GM18499 (cell line): ENCODE measurements around the gene AEBP2.

Experiments used
- ATAC-seq: cut with Tn5 transposase; IDR thresholded peaks from one replicate; pipeline ENCODE4 v1.9.1; 2021; ENCODE audit warnings: moderate number of reproducible peaks; ENCODE audit not compliant: insufficient read depth, unreplicated experiment

The AEBP2 gene

DNA sequence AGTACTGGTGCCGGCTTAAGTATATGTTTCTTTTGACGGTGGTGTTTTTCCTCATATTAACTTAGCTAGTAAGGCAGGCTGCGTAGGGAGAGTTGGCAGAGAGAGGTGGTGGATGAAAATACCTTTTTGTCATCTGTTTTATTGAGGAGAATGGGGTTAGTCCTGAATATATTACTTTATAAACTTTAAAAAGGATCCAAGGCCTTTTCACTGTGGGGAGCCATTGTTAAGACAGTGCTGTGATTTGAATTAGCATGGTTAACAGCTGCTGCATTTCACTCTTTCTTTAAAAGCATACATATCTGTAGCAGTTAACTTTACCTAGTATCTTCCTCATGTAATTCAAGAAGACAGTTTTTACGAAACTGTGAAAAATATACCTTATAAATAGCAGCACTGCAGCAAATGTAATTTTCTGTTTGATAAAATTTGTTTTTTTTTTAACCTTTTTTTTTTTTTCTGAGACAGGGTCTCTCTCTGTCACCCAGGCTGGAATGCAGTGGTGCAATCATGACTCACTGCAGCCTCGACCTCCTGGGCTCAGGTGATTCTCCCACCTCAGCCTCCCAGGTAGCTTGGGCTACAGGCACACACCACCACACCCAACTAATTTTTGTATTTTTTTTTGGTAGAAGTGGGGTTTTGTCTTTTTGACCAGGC is 57.1 kb downstream of the AEBP2 start:
- no peak for ATAC-seq

DNA sequence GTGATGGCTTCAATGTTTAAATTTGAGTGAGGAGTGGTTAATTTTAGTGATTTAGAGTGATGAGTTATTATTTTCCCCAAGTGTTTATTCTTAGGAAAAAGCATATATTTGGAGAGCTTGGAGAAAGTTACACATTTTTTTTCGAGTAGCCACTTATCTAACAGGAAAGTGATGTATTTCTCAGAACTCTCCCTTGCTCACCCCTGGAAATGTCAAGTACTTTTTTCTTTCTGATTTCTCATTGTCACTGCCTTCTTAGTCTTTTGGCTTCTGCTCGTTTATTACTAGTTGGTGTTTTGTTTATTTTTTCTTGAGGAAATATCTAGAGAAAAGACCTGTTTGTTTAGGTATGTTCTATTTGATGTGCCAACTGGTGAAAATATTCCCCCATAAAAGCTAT is 58.8 kb downstream of the AEBP2 start:
- ATAC-seq = no peak

DNA sequence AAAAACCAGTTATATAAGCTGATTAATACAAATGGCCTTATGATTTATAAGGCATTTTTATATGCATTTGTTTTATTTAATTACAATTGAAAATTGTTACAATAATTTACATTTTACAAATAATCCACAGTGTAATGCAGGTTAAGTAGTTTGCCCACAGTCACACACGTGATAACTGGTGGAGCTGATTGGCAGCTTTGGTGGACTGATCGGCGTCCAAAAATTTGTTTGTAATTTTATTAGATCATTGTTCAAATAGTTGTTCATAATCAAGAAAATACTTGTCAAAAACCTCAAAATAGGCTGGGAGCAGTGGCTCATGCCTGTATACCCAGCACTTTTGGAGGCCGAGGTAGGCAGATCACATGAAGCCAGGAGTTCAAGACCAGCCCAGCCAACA is 59.7 kb downstream of the AEBP2 start:
- no peak for ATAC-seq

DNA sequence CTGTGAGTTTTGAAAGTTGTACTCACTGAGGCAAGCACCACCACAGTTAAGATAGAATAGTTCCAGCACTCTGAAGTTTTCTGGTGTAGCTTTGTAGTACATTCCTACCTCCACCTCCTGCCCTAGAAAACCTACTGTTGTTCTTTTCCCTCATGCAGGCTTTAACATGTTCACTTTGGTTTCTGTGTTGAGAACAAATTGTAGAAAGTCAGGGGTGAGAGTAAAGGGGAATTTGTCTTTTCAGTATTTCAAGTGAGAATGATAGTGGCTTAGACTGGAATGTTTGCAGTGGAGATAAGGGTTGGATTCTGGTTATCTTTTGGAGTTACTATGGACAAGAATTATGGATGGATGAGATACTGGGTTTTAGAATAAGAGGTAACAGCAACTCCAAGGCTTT is 67.2 kb downstream of the AEBP2 start:
- no peak for ATAC-seq

DNA sequence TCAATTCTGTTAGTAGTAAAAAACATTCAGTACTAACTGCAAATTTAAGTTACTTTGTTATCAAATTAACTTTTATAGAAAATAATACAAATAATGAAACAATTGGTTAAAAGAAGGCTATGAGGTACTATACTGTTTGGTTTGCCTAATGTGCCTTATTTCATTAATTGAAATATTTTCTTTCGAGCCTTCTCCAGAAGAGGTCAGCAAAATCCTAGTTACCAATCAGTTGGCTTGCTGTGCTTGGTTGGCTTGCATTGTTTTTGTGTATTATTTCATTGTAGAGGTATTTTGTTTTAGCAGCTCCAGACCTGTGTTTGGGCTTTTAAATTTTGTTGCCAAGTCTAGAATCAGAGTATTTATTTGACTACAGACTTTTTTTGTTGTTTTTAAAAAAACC is 68.5 kb downstream of the AEBP2 start:
- ATAC-seq = no peak

DNA sequence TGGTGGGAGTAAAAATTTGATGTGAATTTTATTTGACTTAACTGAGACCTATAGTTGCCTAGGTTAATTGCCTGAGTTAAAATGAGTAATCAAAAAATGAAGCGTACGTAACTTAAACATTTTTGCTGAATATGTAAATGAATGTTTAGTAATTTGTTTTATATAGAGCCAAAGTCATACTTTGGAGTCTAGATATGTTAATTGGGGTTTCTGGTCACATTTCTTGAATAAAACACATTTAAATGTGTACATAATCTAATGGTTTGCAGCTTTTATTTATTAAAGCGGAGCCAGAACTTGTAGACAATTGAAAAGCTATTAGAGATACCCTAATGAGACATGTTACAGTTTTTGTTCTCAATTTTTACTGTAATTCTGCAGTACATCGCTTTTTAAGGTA is 71.2 kb downstream of the AEBP2 start:
- no peak for ATAC-seq

DNA sequence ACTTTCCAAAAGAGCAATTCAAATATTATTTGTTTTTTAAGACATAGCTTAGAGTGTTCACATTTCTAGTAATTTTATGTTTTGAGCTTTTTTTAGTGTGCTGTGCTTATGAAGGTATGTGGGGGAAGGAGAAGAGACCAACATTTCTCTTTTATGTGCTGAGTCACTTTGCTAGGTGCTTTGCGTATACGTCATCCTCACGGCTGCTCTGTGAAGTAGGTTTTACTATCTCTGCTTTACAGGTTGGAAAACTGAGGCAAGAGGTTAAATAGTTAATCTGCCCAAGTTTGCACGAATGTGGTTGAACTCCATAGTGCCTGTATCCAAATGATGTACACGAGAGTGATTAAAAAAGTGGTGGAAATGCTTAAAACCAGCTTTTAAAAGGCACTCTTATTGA is 75.9 kb downstream of the AEBP2 start:
- ATAC-seq = no peak

DNA sequence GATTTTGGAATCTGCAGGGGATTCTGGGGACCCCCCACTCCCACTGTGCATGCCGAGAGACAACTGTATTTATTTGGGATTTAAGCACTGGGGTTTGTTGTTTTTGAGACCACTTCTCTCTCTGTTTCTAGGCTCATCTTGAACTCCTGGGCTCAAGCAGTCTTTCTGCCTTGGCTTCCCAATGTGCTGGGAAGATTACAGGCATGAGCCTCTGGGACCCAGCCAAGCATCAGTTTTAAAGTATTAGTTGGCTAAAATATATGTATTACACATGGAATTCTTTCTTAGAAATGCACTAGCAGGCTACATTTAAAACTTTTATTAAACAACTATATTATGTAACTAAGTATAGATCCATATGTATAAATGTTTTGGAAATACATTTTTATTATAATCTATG is 78.3 kb downstream of the AEBP2 start:
- no peak for ATAC-seq

DNA sequence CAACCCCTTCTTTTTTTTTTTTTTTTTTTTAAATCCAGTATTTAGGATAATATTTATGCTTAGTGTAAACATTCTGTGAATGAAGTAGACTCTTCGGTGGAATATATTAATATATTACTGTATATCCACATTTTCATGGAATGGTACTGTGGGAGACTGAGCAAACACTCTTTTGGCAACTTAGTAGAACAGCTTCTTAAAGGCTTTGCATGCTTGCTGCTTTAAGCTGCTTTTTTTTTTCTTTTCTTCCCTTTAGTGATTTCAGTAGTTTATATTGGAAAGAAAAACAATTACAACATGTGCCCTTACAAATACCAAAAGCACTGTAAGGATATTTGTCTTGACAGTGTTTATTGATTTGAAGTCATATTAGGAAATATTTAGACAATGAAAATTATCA is 78.9 kb downstream of the AEBP2 start:
- no peak for ATAC-seq

DNA sequence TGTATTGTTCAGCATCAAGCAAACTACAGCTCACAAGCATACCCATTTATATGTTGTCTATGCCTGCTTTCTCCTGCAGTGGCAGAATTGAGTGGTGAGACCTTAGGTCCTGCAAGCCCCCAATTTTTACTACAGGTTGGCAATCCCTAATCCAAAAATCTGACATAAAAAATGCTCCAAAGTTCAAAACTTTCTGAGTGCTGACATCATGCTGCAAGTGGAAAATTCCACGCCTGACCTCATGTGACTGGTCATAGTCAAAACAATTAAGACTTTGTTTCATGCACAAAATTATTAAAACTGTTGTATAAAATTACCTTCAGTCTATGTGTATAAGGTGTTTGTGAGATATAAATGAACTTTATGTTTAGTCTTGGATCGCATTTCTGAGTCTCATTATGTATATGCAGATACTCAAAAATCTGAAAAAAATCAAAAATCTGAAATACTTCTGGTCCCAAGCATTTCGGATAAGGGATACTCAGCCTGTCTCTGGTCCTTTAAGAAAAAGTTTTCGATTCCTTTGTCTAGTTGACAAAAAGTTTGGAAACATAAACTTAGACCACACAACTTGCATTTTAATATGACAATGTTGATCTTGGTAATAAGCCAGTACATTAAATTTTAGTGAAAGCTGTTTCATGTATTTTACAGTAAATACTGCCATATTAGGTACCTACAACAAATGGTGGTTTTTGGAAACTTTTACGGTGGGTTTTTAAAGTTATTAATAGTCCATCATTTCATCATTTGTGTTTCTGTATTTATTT is 81.5 kb downstream of the AEBP2 start:
- ATAC-seq = no peak

DNA sequence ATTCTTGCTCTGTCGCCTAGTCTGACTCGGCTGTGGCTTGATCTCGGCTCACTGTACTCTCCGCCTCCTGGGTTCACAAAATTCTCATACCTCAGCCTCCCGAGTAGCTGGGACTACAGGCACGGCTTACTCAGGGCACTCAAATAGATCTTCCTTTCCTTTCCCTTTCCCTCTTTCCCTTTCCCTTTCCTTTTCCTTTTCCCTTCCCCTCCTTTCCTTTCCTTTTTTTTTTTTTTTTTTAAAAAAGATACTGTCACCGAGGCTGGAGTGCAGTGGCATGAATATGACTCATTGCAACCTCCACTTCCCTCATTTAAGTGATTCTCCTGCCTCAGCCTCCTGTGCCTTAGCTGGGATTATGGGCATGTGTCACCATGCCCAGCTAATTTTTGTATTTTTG is 86.0 kb downstream of the AEBP2 start:
- no peak for ATAC-seq

DNA sequence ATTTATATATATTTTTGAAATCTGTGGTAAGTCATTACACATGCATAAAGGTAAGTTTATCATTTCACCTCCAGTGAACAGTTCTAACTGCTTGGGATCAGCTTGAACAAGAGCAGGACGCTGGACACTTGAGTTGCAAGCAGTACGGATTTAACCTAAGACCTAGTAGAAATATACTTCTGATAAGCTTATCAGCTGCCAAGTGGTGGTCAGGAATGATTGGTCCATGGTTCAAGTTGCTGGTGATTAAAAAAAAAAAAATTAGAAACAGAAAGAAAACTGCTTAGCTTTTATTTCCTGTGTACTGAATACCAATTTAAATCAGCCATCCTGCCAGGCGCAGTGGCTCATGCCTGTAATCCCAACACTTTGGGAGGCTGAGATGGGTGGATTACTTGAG is 88.6 kb downstream of the AEBP2 start:
- no peak for ATAC-seq

DNA sequence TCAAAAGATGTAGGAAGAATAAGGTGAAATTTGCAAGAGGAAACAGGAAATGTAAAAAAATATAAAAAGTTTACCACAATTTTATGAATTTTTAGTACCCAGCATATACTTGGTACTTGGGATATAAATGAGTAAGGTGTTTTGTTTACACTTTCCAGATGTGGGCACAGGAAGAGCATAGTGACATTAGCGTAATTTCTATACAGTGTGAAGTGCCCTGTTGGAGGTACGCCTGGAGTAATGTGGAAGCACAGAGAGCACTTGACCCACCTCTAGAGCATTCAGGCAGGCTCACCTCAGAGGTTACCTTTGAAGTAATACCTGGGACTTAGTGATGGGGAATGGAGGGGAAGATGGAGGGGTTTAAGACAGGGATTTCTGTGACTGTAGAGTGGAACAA is 89.5 kb downstream of the AEBP2 start:
- no peak for ATAC-seq

DNA sequence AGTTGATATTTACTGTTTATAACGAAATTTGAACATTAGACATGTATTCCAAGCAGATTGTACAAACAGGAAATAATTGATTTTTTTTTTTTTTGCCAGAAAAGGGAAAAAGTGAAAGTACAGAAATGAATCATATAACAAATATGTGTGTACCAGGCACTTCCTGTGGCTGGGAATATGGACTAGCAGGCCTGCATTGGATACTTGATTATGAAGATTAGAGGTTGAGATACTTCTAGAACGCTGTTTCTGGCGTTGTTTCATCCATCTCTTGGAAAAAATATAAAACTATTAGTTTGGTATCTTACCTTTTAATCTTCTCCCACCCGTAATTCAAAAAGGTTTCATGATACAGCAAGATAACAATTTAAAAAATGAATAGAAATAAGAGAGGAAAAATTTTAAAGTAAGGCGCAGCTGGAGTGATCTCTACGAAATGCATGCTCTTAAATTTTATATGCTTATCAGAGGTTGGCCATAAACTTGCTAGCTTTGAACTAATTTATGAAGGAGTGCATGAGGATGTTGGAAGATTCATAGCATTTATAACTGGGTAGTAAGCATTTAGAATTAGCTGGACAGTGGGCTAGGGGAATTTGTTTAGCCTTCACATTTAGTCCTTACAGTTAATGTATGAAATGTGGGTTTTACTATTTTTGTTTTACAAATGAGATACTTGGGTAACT is 90.8 kb downstream of the AEBP2 start:
- ATAC-seq = no peak

DNA sequence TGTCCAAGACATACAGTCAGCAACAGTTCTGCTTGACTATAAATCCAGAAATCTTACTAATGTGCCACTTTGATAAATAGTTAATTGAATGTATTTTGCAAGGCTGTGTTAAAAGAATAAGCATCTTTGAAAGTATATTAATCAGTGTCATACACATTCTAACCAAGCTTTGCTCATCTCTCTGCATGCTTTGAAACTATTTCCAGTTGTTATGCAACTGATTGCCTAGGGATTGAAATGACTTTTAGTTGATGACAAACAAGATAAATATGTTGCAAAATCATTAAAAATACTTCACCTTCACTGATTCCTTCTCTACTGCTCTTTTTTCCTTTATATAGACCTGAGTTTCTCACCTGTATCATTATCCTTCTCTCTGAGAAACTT is 91.3 kb downstream of the AEBP2 start:
- no peak for ATAC-seq

DNA sequence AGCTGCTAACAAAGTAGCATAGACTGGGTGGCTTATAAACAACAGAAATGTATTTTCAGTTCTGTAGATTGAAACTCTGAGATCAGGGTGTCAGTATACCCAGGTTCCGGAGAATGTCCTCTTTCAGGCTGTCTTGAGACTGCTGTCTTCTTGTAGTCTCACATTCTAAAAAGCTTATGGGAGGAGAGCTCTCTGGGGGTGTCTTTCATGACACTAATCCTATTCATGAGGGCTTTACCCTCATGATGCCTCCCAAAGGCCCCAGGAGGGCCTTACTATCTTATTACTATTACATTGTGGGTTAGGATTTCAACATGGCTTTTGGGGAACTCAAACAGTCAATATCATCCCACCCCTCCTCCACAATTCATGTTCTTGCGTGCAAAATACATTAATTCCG is 94.3 kb downstream of the AEBP2 start:
- ATAC-seq = no peak

DNA sequence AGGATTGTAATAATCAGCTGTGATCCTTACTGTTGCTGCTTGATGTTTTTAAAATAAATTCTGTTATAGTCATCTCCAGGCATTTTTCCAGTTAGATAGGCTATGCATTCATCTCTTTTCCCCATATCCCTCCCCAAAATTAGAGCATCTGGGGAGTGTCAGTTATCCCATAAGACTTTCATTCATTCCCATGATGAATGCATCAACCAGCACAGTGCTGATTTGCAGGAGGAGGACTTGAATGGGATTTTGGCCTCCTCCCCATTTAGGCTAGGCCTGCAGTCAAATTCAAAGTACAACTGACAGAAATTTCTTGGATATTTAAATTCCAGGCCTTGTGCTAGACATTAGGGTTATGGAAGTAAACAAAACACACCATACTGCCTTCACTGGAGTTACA is 99.8 kb downstream of the AEBP2 start:
- ATAC-seq = no peak

DNA sequence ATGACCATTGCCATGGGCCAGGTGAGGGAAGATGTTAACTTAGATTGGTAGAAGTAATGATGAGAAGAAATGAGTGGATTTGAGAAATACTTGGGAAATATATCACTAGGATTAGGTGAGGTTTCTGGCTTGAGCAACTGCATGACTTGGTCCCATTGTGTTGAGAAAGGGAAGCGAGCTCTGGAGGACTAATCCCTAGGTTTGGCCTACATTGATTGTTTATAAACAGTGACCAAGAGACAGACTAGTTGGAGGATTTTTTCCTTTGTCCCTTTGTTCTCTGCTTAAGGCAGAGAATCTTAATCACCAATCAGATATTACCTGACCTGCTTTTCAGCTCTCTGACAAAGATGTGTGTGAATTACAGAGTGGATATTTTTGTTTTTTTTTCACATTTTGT is 100.5 kb downstream of the AEBP2 start:
- ATAC-seq = no peak

DNA sequence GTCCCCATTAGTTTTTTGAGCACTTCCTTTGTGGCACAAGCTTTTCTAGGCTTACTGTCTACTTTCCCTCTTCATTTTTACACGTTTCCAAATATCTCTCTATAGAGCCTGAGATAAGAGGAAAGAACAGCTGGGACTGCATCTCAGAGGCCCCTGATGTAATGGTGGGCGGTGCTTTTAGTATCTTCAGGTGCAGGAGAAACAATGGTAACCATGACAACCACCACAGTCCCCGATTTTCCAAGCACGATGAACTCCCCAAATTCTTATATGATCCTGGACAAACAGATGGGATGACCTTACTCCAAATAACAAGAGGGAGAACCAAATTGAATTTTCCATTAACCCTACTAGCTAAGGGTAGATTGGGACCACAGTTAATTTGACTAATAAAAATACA is 103.3 kb downstream of the AEBP2 start:
- no peak for ATAC-seq

DNA sequence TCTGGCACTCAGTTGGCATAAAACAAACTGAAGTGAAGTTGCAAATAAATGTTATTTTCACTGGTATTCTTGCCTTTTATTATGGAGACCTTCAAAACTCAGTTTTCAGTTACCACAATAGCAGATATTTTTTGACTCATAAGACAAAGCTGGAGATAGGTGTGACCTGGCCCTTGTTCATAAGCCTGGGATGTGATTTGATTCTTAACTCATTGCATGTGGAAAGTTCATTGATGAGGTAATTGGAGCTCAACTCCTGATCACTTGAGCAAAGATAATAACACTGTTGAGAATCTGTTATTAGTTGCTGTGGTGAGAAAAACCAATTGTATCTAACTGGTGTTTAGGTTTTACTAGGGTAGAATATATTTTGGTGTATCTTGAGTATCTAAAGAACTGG is 105.1 kb downstream of the AEBP2 start:
- ATAC-seq = no peak

DNA sequence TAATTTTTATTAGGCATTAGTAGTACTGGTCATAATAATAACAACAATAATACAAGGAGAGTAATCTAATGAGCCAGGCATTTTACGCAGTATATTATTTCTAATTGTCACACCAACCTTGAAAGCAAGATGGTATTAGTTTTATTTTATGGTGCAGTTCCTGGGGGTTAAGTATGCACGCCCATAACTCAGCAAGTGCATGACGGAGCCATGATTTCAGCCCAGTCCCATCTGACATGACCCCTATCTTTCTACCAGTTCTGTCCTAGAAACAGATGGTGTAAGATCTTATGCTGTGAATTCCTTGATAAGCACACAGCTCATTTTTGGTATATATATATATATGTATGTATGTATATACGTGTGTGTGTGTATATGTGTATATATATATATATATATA is 106.0 kb downstream of the AEBP2 start:
- ATAC-seq = no peak

DNA sequence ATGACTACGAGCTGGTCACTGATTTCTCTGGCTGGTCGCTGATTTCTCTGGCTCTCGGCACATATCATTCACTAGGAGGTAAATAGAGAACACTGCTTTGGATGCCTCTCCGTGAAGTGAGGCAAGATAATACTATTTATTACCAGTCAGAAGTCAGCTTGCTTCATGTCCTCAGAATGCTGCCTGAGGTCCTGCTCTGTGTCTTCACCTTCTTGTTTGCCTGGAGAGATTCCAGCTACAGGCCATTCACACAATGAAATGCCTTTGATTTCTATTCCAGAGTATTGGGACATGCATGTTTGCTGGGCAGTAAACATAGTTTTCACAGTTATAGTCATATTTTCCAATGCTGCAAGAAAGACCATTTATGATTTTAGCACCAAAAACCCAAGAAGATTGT is 106.7 kb downstream of the AEBP2 start:
- ATAC-seq = no peak
